ENCODE data around the gene CAPZA2. TPM values are rescaled to one million over a fixed set of nuclear protein-coding genes. Genes with fewer than 3 reads are reported as not detected.
"Not testable (repeated sequence)": the region's sequence is repeated elsewhere in the genome, so short reads cannot be mapped to it uniquely, and the experiment has no call there.

Gene CAPZA2
- 100 to 1,000 TPM; 114 to 483 (median 332) TPM for total RNA-seq
- polyA plus RNA-seq: 100 to 1,000 TPM in 1 of 2 donors, 10 to 100 TPM in 1; 37.4 to 178 TPM
- long read RNA-seq, donor 1, full-length matches to known transcripts: 628 of 653 reads
- long read RNA-seq, donor 1, partial matches to known transcripts: 6 of 653 reads
- long read RNA-seq, donor 1, other reads (novel, unspliced or antisense): 19 of 653 reads
- long read RNA-seq, donor 2, full-length matches to known transcripts: 2,387 of 2,493 reads
- long read RNA-seq, donor 2, partial matches to known transcripts: 55 of 2,493 reads
- long read RNA-seq, donor 2, other reads (novel, unspliced or antisense): 51 of 2,493 reads
- long read RNA-seq, donor 3, full-length matches to known transcripts: 467 of 487 reads
- long read RNA-seq, donor 3, partial matches to known transcripts: 5 of 487 reads
- long read RNA-seq, donor 3, other reads (novel, unspliced or antisense): 15 of 487 reads

DNA sequence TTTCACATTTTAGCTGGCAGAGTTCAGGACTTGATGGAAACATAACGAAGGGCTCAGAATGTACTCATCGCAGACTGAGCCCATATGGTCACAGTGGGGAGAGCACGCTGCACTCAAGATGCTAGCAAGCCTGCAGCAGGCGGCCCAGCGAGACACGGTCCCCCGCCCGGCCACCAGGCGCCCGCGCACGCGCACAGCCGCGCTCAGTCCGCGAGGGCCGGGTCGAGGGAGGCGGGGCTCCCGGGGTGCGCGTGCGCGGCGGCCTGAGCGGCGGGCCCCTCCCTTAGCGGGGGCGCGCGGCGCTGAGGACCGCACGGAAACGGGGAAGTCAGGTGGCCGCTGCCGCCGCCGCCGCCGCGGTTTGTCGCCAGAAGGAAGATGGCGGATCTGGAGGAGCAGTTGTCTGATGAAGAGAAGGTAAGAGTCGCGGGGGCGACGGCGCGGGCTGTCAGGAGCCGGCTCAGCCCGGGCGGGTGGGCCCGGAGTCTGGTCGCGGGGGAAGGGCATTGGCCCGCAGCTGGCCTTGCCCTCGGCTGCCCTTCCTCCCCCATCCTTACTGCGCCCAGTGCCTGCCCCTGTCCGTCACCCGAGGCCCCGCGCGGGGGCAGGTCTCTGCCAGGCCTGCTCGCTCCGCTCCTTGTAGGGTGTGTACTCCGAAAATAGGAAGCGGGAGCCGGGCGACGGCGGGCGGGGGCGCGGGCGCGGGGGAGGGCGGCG, at the start of gene CAPZA2:
CAPZA2 (plus strand) TSS at position 354 of the 717 bp plus-strand sequence; CDS start at position 379, 25 bp downstream.
- Histone ChIP-seq H3K36me3 (no peaks in the 10 kb centered on the region), H3K4me3 (peak within 1 kb of the TSS; percentile 68 to 98 (median 92)), H3K27me3 (no peaks in the 10 kb centered on the region), H3K4me1 (peaks cover 0 to 44% (median 28%) of the 10 kb centered on the region in 12 donors), H3K27ac (peak within 1 kb of the TSS; percentile 97 to 100 (median 99)), H3K9me3 (no peaks in the 10 kb centered on the region)
- peak in 1 of 2 donors; percentile 79 for TF ChIP-seq POLR2A (IDR thresholded peaks at IDR 0.05)
- TF ChIP-seq, protein P1, sequence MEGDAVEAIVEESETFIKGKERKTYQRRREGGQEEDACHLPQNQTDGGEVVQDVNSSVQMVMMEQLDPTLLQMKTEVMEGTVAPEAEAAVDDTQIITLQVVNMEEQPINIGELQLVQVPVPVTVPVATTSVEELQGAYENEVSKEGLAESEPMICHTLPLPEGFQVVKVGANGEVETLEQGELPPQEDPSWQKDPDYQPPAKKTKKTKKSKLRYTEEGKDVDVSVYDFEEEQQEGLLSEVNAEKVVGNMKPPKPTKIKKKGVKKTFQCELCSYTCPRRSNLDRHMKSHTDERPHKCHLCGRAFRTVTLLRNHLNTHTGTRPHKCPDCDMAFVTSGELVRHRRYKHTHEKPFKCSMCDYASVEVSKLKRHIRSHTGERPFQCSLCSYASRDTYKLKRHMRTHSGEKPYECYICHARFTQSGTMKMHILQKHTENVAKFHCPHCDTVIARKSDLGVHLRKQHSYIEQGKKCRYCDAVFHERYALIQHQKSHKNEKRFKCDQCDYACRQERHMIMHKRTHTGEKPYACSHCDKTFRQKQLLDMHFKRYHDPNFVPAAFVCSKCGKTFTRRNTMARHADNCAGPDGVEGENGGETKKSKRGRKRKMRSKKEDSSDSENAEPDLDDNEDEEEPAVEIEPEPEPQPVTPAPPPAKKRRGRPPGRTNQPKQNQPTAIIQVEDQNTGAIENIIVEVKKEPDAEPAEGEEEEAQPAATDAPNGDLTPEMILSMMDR (IDR thresholded peaks at IDR 0.05): peak in 7 of 12 donors; percentile 21 to 59 (median 37)
- intact Hi-C loops (cut with DNase I): loop anchor here in 1 of 10 donors (5.0 kb wide), 1 partner anchor 335 kb away; the partner anchor contains the start of gene CAV1
- peak; percentile 94 to 98 (median 95) for DNase-seq
- WGBS, 4 donors: 0 to 1% (median 1%) methylated on average over 43 to 80 of the region's 80 CpGs
- ATAC-seq: peak; percentile 90 to 97 (median 95)

DNA sequence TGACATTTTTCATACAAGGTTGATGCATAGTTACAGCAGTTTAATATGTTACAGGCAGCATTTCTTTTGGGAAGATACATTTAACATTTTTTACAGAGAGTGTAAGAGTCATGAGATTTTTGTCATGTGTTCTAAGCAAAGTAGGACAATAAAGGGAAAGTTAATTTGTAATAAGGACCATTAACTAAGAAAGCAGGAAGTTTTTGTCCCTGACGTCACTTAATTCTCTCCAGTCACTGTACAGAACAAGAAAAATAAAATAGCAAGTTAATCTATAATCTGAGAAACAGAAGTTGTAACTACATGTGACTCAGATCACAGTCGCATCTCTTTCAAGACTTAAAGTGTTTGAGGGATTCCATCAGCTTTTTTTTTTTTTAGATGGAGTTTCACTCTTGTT, 49.5 kb upstream of the CAPZA2 start:
- no peaks in the 10 kb centered on the region for H3K9me3 ChIP-seq
- no peaks in the 10 kb centered on the region for H3K27me3 ChIP-seq
- H3K4me1 ChIP-seq: peaks cover 0 to 5% (median 0%) of the 10 kb centered on the region in 12 donors
- DNase-seq (no peak), ATAC-seq (no peak)
- H3K36me3 ChIP-seq: no peaks in the 10 kb centered on the region
- TF ChIP-seq, protein P1 (IDR thresholded peaks at IDR 0.05): no peak
- TF ChIP-seq POLR2A (IDR thresholded peaks at IDR 0.05): no peak
- WGBS, 4 donors: 71 to 79% (median 73%) methylated on average over 2 of the region's 2 CpGs
- intact Hi-C loops (cut with DNase I): loop anchor here in 2 of 10 donors (5.0 kb wide), 3 partner anchors 221 to 641 kb away; no protein-coding TSS in a partner anchor
- H3K4me3 ChIP-seq: no peak overlapping the region
- no peak overlapping the region for H3K27ac ChIP-seq

DNA sequence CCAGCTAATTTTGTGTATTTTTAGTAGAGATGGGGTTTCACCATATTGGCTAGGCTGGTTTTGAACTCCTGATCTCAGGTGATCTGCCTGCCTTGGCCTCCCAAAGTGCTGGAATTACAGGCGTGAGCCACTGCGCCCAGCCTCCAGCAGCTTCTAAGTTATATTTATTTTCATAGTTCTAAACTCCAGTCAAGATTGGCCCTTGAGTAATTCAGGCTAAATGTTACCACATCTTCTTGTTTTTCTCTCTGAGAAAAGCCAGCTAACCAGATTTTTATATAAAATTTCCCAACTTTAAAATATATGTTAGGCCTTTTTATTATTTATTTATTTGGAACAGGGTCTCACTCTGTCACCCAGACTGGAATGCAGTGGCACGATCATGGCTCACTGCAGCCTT, 49.0 kb upstream of the CAPZA2 start:
- 86 to 95% (median 91%) methylated on average over 3 of the region's 3 CpGs for WGBS, 4 donors
- not testable (repeated sequence) for H3K36me3 ChIP-seq, H3K27me3 ChIP-seq, H3K4me3 ChIP-seq, H3K4me1 ChIP-seq, H3K27ac ChIP-seq, DNase-seq, H3K9me3 ChIP-seq, ATAC-seq
- intact Hi-C loops (cut with DNase I): loop anchor here in 2 of 10 donors (5.0 kb wide), 3 partner anchors 221 to 641 kb away; no protein-coding TSS in a partner anchor

DNA sequence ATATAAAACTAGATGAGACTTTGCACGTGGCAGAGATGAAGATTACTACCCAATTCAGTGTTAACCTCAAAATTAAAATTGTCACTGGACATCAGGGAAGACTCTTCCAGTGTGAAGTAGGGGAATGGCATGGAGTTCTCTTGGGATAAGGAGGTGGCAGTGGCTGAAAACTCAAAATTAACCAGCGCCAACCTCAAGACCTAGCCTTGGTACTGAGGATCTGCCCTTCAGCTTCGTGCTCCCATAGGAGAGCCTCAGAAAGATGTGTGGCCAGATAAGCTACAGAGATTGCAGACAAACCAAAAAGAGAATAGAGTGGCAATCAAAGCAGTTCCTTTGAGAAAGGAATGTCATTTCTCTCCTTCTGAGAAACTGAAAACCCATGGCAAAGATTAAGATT, 47.3 kb upstream of the CAPZA2 start:
- 72 to 75% (median 74%) methylated on average over 3 of the region's 3 CpGs for WGBS, 4 donors
- no peak for ATAC-seq
- Histone ChIP-seq H3K4me1 (no peaks in the 10 kb centered on the region), H3K27ac (no peak overlapping the region), H3K36me3 (no peaks in the 10 kb centered on the region), H3K9me3 (no peaks in the 10 kb centered on the region), H3K4me3 (no peak overlapping the region), H3K27me3 (no peaks in the 10 kb centered on the region)
- intact Hi-C loops (cut with DNase I): no loop called here
- no peak for DNase-seq
- TF ChIP-seq, protein P1 (IDR thresholded peaks at IDR 0.05): no peak
- TF ChIP-seq POLR2A (IDR thresholded peaks at IDR 0.05): no peak

All from heart left ventricle (tissue), 16 donors.